ENCODE results near the gene SCN7A.

The SCN7A gene

DNA sequence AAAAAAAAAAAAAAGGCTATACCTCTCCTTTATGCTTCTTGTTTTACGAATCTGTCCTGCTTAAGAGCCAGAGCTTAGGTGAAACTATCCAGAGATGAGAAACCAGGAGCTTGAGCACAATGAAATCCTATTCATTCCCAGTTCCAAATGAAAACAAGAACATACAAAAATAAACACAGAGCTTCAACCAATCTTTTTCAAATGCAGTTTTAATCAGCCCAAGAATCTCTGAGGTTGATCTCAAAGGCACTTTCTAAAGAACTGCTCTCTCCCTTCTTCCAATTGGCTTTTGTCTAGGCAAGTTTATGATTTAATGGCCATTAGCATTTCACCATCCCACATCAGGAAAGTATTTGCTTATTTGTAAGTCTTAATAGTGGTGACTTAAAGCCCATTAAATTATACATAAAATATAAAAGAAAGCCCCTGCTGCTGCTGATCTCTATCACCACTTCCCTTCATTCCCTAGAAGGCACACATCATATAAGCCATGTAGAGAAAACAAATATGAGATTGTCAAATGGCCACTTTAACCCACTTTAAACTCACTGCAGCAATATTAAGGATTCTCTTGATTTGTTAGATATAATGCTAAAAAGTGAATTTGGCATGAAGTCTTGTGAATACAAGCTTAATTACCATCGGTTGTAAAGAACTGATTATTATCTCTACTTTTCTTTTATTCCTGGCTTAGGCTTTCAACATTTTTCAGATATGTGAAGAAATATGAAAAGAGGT, 89.0 kb downstream of the SCN7A start:
- DNase-seq, result no peak

DNA sequence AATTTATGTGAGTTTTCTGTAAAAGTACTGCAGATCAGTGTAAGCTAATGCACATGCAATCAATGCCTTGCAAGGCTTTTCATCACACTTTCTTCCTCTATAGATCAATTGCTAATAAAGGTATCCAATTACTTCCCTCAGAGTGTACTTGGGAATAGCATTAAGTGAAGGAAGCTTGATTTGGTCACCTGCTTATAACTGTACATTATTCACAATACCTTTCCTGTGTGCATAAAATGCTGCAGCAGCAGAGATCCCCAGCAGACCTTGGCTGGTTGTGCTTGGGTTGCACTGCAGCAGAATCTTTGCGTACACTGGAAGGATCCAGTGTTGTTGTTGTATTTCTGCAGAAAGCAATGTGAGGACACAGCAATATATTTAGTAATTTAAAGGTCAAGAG, 99.8 kb downstream of the SCN7A start:
- DNase-seq, result no peak

DNA sequence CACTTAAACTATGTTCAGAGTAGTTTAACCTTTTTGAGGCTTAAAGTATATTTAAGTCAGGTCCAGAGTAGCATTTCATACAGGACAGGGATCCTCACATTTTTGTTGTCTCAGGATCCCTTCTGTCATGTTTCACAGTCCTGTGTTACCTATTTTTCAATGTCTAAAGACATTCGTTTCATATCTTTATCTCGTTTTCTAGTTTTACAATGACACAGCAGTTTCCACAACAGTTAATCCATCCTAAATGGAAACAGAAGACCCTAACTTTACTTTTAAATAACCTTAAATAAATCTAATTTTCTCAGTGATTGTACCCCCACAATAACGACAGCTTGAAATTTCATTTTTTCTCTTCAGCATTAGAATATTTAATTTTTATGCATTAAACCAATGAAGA, 101.0 kb downstream of the SCN7A start:
- DNase-seq, result no peak

GRCh38 chr2:166388481-166389070, 105.5 kb downstream of the SCN7A start:
- no peak for DNase-seq

DNA sequence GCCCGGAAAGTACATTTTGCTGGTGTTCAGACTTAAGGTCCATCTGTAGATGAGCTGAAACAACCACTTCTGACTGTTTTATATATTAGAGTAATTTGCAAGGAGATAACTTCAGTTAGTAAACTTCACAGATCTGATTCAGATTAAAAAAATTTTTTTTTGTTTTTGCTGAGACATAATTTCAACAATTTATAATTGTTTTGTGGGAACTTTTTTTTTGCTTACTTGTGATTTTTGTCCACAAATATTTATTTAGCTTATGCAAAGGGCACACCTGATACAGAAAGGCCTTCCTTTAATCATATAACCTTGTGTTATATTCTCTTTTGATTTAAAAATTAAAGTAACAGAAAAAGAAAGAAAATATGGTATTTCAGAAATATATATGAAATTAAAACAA, 108.7 kb downstream of the SCN7A start:
- DNase-seq, result no peak

GRCh38 chr2:166384774-166385173, 109.3 kb downstream of the SCN7A start:
- DNase-seq, result no peak

GRCh38 chr2:166382448-166382847, 111.6 kb downstream of the SCN7A start:
- no peak for DNase-seq

GRCh38 chr2:166380615-166381014, 113.4 kb downstream of the SCN7A start:
- no peak for DNase-seq

DNA sequence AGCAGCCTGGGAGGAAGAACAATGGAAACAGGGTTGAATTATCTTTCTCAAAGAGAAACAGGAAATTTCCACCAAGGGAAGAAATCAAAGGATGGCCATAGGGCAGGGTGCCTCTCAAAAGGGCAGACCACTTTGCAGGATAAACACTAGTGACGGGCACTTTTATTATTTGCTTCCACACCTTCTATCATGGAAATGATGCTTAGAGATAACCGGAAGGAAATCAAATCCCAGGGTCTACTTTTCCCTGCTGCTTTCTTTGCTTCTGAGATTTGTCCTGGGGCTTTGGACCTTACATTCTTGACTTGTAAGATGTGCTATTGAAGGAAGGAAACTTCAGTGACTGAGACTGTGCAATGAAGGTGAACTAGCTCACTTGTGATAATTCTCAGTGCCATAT, 117.2 kb downstream of the SCN7A start:
- no peak for DNase-seq

DNA sequence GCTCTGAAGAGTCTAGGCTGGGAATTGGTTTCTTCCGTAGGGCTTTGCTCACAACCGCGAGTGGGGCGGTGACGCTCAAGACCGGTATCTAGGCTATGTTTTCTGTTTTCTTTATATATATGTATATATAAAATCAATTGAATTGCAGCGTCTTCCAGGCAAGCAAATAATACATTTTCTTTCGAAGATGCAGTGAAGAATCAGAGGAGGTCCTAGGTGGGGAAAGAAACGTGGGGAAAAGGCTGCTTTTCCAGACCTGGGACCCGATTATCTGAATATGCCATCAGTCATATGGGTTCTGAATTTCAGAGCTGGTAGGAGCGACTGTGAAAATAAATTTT, 117.6 kb downstream of the SCN7A start:
- DNase-seq, result no peak

GRCh38 chr2:166375736-166376487, 118.1 kb downstream of the SCN7A start, which contains the start of gene SCN9A:
Gene SCN9A, minus strand, starts transcription at chr2:166375944. Its CDS starts 64,188 bp downstream, at chr2:166311756.
- peak in 48 of 56 donors; percentile 5 to 66 (median 38) for DNase-seq

DNA sequence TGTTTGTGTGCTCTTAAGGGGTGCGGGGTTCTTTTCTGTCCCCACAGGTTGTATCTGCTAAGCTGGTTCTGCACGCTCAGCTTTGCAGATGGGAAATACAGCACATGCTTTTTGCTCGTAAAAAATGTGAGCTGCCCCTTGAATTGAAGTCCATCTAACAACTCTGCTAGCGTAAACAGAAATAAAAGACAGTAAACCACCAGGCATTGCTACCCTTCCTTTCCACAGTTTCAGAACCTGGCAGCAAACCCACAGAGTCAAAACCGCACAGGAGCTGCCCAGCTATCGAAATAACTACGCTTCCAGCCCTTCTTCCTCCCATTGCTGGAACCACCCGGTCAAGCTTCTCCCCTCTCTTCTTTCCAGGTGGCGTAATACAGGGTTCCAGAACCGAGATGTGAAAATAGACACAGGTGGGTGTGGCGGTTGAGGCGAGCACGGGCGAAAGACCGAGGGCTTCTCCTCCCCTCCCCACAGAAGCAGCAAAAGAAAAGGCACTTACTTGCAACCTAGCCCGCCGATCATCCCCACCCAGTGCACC, 118.8 kb downstream of the SCN7A start:
- DNase-seq, result peak in 9 of 56 donors; percentile 20 to 66 (median 49)

DNA sequence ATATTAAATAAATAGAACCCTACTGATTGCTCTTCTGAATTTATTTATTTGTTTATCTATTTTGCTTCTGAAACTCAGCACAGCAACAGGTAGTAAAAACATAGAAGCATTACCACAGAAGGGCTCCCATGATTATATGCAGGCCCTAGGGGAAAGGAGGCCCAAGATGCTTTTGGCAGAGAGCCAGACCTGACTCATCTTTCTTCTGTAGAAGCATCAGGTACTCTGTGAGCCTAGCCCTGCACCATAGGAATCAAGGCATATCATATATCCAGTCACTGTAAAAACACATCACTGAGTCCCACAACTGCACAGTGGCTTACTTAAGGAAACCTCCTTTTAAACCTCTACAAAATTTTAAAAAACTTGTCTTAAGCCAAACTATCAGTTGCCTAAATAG, 120.1 kb downstream of the SCN7A start:
- DNase-seq, result peak in 1 of 56 donors; percentile 18

DNA sequence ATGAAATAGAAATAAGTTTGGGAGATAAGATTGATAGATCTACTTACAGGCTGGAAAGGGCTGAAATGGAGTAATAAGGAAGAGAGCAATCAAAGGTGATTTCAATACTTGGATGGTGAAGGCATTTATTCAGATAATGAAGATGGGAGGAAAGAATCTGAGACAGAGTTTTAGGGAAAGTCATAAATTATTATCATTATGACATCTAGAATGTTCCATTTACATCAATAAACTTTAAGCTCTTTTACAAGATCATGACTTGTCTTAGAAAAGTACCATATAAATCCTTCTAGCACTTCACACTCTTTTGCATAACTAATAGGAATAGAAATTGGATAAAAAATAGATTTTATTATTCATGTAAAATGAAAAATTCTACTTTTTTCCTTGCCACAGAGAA, 120.5 kb downstream of the SCN7A start:
- no peak for DNase-seq

GRCh38 chr2:166373105-166373504, 120.9 kb downstream of the SCN7A start:
- no peak for DNase-seq

DNA sequence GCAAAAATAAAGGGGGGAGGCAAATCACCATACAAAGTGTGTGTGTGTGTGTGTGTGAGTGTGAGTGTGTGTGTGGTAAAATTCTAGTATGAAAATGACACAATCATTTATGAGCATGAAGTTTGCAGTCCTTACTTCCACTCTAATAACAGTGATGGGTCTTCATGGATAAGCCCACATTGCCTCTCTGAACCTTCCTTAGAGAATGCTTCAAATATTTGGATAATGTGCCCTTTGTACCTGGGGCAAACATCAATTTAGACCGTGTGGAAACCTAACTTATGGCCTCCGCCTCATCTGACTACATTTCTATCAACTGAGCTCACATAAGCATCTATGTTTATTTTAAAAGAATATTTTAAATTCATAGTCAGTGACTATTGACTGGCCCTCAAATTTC, 122.0 kb downstream of the SCN7A start:
- DNase-seq, result no peak

DNA sequence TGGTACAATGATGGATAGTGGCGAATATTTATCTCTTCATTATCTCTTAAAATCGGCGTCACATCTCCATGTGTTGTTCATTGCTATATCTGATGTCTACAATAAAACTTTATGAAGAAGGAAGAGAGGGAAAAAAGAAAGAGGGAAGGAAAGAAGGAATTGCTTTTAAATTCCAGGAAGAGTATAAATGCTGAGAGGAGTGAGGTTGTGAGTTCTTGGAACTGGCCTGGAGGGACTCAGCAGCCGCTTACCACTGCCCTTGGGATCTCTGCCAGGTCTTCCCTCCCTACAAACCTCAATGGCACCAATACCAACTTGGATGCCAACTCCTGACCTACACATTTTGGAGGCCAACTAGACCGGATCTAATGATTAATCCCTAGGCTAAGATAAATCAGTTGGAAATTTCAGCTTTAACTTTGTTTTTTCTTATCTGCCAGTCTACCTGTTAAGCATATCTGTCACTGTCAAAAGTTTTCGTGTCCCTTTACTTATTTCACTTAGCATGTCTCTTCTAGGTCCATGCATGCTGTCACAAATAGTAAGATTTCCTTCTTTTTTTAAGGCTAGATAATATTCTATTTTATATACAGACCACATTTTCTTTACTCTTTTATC, 128.1 kb downstream of the SCN7A start:
- no peak for DNase-seq

GRCh38 chr2:166365239-166365638, 128.8 kb downstream of the SCN7A start:
- DNase-seq, result no peak

DNA sequence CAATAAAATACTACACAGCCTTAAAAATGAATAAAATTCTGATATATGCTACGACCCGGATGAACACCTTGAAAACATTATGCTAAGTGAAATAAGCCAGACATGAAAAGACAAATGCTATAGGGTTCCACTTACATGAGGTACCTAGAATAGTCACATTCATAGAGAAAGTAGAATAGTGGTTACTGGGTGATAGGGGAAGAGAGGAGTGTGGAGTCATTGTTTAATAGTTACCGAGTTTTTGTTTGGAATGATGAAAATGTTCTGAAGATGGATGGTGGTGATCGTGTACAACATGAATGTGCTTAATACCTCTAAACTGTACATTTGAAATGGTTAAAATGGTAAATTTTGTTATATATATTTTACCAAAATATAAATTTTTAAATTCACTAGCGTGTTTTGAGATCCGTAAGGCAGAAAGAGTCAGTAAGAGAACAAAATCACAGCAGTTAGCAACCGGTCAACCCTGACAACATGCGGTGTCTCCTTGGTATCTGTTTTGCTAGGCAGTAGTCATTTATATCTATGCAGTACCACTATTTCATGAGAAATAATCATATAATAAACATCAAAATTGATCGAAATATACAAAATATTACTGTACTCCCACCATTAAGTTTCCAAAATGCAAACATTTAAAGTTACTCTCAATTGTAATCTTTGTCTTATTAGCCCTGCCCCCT, 129.4 kb downstream of the SCN7A start:
- DNase-seq, result no peak

- DNase-seq, result no peak
Measured at GRCh38 chr2:166361351-166362153, 132.5 kb downstream of the SCN7A start.

All from amygdala (tissue), 56 donors.